H1 (cell line): ENCODE measurements around the gene PRIMA1.

ENCODE experiments used
- EP300 ChIP-seq, 2 experiments: IDR thresholded peaks; 1 replicate in 1 of 2; 2 replicates in 1 of 2; pipeline ENCODE4 v1.6.1; 2011 to 2012; ENCODE audit warnings: low read depth in 2 of 2, low read length in 2 of 2, mild to moderate bottlenecking in 2 of 2, borderline replicate concordance in 1 of 2, inconsistent platforms in 1 of 2, moderate library complexity in 1 of 2
- EZH2 ChIP-seq: fragments of 200-600 bp; sonication (generic); IDR thresholded peaks from 2 replicates; pipeline ENCODE4 v1.7.1; 2012; ENCODE audit warnings: low read depth, mild to moderate bottlenecking, moderate library complexity, low read length, inconsistent platforms; ENCODE audit not compliant: severe bottlenecking
- GTF2F1 ChIP-seq: IDR thresholded peaks from 2 replicates; pipeline ENCODE4 v1.6.1; 2012; ENCODE audit warnings: low read depth, low read length, improper control_type of control experiment, borderline replicate concordance
- JUND ChIP-seq: IDR thresholded peaks from 2 replicates; pipeline ENCODE4 v1.6.1; 2011; ENCODE audit warnings: mild to moderate bottlenecking, improper control_type of control experiment, low read length
- POLR2AphosphoS5 ChIP-seq: IDR thresholded peaks from 2 replicates; pipeline ENCODE4 v1.6.1; 2011; ENCODE audit warnings: low read depth, low read length
- RBBP5 ChIP-seq: IDR thresholded peaks from 2 replicates; pipeline ENCODE4 v1.7.1; 2012; ENCODE audit warnings: low read depth, mild to moderate bottlenecking, inconsistent platforms, low read length, moderate library complexity, borderline replicate concordance
- SP2 ChIP-seq: IDR thresholded peaks from 2 replicates; pipeline ENCODE4 v1.6.1; 2012; ENCODE audit warnings: mild to moderate bottlenecking, low read length, inconsistent platforms
- SUZ12 ChIP-seq: fragments of 200-600 bp; sonication (generic); IDR thresholded peaks from 2 replicates; pipeline ENCODE4 v1.6.1; 2012; ENCODE audit warnings: mild to moderate bottlenecking, inconsistent platforms, low read length, moderate library complexity, mixed read lengths
- TF ChIP-seq, protein P1 (sequence below), 3 experiments: IDR thresholded peaks; 1 replicate in 2 of 3; 2 replicates in 1 of 3; pipeline versions ENCODE4 v1.5.1 to v1.6.1; 2011; ENCODE audit warnings: low read length in 3 of 3, mild to moderate bottlenecking in 3 of 3, inconsistent platforms in 2 of 3, low read depth in 1 of 3, moderate library complexity in 1 of 3; ENCODE audit not compliant: insufficient read depth in 1 of 3; ENCODE audit errors: control extremely low read depth in 1 of 3

GRCh38 chr14:93790966-93791365, 2.7 kb upstream of the PRIMA1 start:
- TF ChIP-seq SP2 = no peak
- TF ChIP-seq, protein P1, sequence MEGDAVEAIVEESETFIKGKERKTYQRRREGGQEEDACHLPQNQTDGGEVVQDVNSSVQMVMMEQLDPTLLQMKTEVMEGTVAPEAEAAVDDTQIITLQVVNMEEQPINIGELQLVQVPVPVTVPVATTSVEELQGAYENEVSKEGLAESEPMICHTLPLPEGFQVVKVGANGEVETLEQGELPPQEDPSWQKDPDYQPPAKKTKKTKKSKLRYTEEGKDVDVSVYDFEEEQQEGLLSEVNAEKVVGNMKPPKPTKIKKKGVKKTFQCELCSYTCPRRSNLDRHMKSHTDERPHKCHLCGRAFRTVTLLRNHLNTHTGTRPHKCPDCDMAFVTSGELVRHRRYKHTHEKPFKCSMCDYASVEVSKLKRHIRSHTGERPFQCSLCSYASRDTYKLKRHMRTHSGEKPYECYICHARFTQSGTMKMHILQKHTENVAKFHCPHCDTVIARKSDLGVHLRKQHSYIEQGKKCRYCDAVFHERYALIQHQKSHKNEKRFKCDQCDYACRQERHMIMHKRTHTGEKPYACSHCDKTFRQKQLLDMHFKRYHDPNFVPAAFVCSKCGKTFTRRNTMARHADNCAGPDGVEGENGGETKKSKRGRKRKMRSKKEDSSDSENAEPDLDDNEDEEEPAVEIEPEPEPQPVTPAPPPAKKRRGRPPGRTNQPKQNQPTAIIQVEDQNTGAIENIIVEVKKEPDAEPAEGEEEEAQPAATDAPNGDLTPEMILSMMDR (IDR thresholded peaks at IDR 0.05; ENCODE audit: control extremely low read depth in 1 of 3, insufficient read depth in 1 of 3, low read depth in 1 of 3, low read length in 3 of 3) = no peak
- no peak for TF ChIP-seq SUZ12
- TF ChIP-seq JUND = no peak
- TF ChIP-seq POLR2AphosphoS5 = no peak
- TF ChIP-seq RBBP5 = no peak
- no peak for TF ChIP-seq EP300 (IDR thresholded peaks at IDR 0.05; ENCODE audit: borderline replicate concordance in 1 of 2, low read depth in 2 of 2, low read length in 2 of 2)
- TF ChIP-seq GTF2F1 = no peak
- TF ChIP-seq EZH2 = no peak
